HCT116 (cell line): Measurements from ENCODE around the gene FCRLB. TPM values are rescaled to one million over a fixed set of nuclear protein-coding genes. Genes with fewer than 3 reads are reported as not detected.
A peak's percentile ranks its signal among the peaks of the same experiment; 100 is the strongest.

Experiments used
- ATAC-seq: fragments of 200-7000 bp; cut with Tn5 transposase; 2 replicates; pipeline ENCODE4 v1.9.1; 2020; ENCODE audit warnings: mild to moderate bottlenecking, moderate library complexity
- BruUV-seq: library from RNA; stranded (reverse); fragments of 400-500 nt; replicated peaks from 2 replicates; lab custom pipeline; 2021; lab: Mats Ljungman, UMichigan
- CTCF ChIA-PET: fragments of 300-600 bp; sonication (Branson Sonifier 250); formaldehyde crosslinking; loops from one replicate; lab custom pipeline; 2021; ENCODE audit warnings: antibody characterized with exemption; lab: Charles Lee
- POLR2A ChIA-PET: fragments of 300-600, 350-600 bp; sonication (Branson Sonifier 250); formaldehyde crosslinking; loops from one replicate; lab custom pipeline; 2021; ENCODE audit warnings: antibody characterized with exemption; lab: Charles Lee
- RAD21 ChIA-PET, 2 experiments: fragments of 300-600 bp; sonication (Branson Sonifier 250); formaldehyde crosslinking; loops; one replicate each; lab custom pipeline; 2023; ENCODE audit warnings: low total read pairs in 2 of 2; ENCODE audit not compliant: uncharacterized antibody in 2 of 2, unreplicated experiment in 2 of 2, low non-redundant PET in 1 of 2; lab: Charles Lee
- DNase-seq: peaks from one replicate; pipeline ENCODE4 v3.0.0-alpha.2; 2010; ENCODE audit warnings: low read depth, low spot score
- H2AFZ ChIP-seq: fragments of 200-600 bp; shearing (Covaris generic), sonication (generic); 2 replicates; pipeline ENCODE4 v1.6.1; 2017; ENCODE audit warnings: low read depth, mixed run types, mixed read lengths, antibody characterized with exemption, low read length; ENCODE audit not compliant: poor library complexity, severe bottlenecking
- H3K27ac ChIP-seq: 2 replicates; pipeline ENCODE4 v1.5.1; 2012; ENCODE audit warnings: low read depth, low read length
- H3K27me3 ChIP-seq: fragments of 200-600 bp; sonication (generic); 2 replicates; pipeline ENCODE4 v1.6.1; 2016; ENCODE audit warnings: mixed run types, low read length, mixed read lengths; ENCODE audit not compliant: insufficient read depth
- H3K36me3 ChIP-seq, 2 experiments: fragments of 200-500 bp in 1 of 2; fragments of 200-600 bp in 1 of 2; sonication (Bioruptor generic) in 1 of 2; sonication (generic) in 1 of 2; 2 replicates each; pipeline versions ENCODE4 v1.5.1 to v1.6.1; 2014 to 2016; ENCODE audit warnings: low read length in 2 of 2, inconsistent platforms in 1 of 2, mixed read lengths in 1 of 2, mixed run types in 1 of 2; ENCODE audit not compliant: insufficient read depth in 2 of 2, control insufficient read depth in 1 of 2
- H3K4me1 ChIP-seq, 2 experiments: fragments of 200-600 bp in 1 of 2; sonication (generic) in 1 of 2; 2 replicates each; pipeline versions ENCODE4 v1.5.1 to v1.6.1; 2012 to 2017; ENCODE audit warnings: low read length in 2 of 2, inconsistent platforms in 1 of 2, mild to moderate bottlenecking in 1 of 2, mixed read lengths in 1 of 2, mixed run types in 1 of 2, moderate library complexity in 1 of 2; ENCODE audit not compliant: insufficient read depth in 2 of 2, control insufficient read depth in 1 of 2
- H3K4me2 ChIP-seq: fragments of 200-600 bp; sonication (generic); 2 replicates; pipeline ENCODE4 v1.6.1; 2017; ENCODE audit warnings: mixed run types, low read length, mixed read lengths
- H3K4me3 ChIP-seq, 2 experiments: fragments of 200-600 bp in 1 of 2; sonication (generic) in 1 of 2; replicated peaks in 1 of 2; 2 replicates each; pipeline ENCODE4 v1.5.1; 2011 to 2016; ENCODE audit warnings: low read length in 2 of 2, control low read depth in 1 of 2, low read depth in 1 of 2, mild to moderate bottlenecking in 1 of 2, mixed read lengths in 1 of 2, mixed run types in 1 of 2
- H3K79me2 ChIP-seq: fragments of 200-600 bp; sonication (generic); 2 replicates; pipeline ENCODE4 v1.6.1; 2017; ENCODE audit warnings: mild to moderate bottlenecking, mixed run types, low read length, moderate library complexity, mixed read lengths; ENCODE audit not compliant: insufficient read depth
- H3K9ac ChIP-seq: fragments of 200-600 bp; sonication (generic); 2 replicates; pipeline ENCODE4 v1.6.1; 2016; ENCODE audit warnings: low read length, mixed read lengths
- H3K9me2 ChIP-seq: fragments of 200-600 bp; sonication (generic), shearing (Covaris generic); 2 replicates; pipeline ENCODE4 v1.6.1; 2017; ENCODE audit warnings: mixed run types, mild to moderate bottlenecking, moderate library complexity; ENCODE audit not compliant: insufficient read depth
- H3K9me3 ChIP-seq, 2 experiments: fragments of 200-500 bp in 1 of 2; fragments of 200-600 bp in 1 of 2; sonication (Bioruptor generic) in 1 of 2; sonication (generic) in 1 of 2; 2 replicates each; pipeline ENCODE4 v1.6.1; 2014 to 2017; ENCODE audit warnings: low read length in 2 of 2, mixed read lengths in 2 of 2, inconsistent platforms in 1 of 2, low read depth in 1 of 2, mild to moderate bottlenecking in 1 of 2, mixed run types in 1 of 2, moderate library complexity in 1 of 2; ENCODE audit not compliant: control insufficient read depth in 1 of 2, insufficient read depth in 1 of 2
- H4K20me1 ChIP-seq: fragments of 200-600 bp; sonication (generic), shearing (Covaris generic); 2 replicates; pipeline ENCODE4 v1.6.1; 2017; ENCODE audit warnings: mixed run types, mild to moderate bottlenecking, moderate library complexity; ENCODE audit not compliant: insufficient read depth
- ATF3 ChIP-seq: IDR thresholded peaks from 2 replicates; pipeline ENCODE4 v1.6.1; 2012
- CBX3 ChIP-seq: IDR thresholded peaks from 2 replicates; pipeline ENCODE4 v1.6.1; 2012; ENCODE audit warnings: low read depth
- CTCF ChIP-seq, 3 experiments: fragments of 200-600 bp in 1 of 3; sonication (generic) in 1 of 3; IDR thresholded peaks in 2 of 3; conservative IDR thresholded peaks in 1 of 3; 2 replicates each; pipeline ENCODE4 v1.5.1; 2012 to 2017; ENCODE audit warnings: low read depth in 2 of 3, low read length in 2 of 3, antibody characterized with exemption in 1 of 3, borderline replicate concordance in 1 of 3, control low read depth in 1 of 3, mild to moderate bottlenecking in 1 of 3, mixed read lengths in 1 of 3, mixed run types in 1 of 3, moderate library complexity in 1 of 3; ENCODE audit not compliant: insufficient read depth in 1 of 3
- EGR1 ChIP-seq: IDR thresholded peaks from 2 replicates; pipeline ENCODE4 v1.6.1; 2012; ENCODE audit warnings: low read depth
- ELF1 ChIP-seq: IDR thresholded peaks from 2 replicates; pipeline ENCODE4 v1.6.1; 2012; ENCODE audit warnings: low read depth, borderline replicate concordance
- EZH2phosphoT487 ChIP-seq: fragments of 200-600 bp; IDR thresholded peaks from 2 replicates; pipeline ENCODE4 v1.6.1; 2018; ENCODE audit warnings: antibody characterized with exemption, borderline replicate concordance
- FOSL1 ChIP-seq: IDR thresholded peaks from 2 replicates; pipeline ENCODE4 v1.6.1; 2012; ENCODE audit warnings: low read depth
- JUND ChIP-seq: IDR thresholded peaks from 2 replicates; pipeline ENCODE4 v1.6.1; 2012
- MAX ChIP-seq: IDR thresholded peaks from 2 replicates; pipeline ENCODE4 v1.6.1; 2012
- POLR2A ChIP-seq: IDR thresholded peaks from 2 replicates; pipeline ENCODE4 v1.7.0; 2011; ENCODE audit warnings: borderline replicate concordance; ENCODE audit not compliant: insufficient read depth, insufficient read length; ENCODE audit errors: extremely low read depth
- POLR2AphosphoS5 ChIP-seq: IDR thresholded peaks from 2 replicates; pipeline ENCODE4 v1.6.1; 2011; ENCODE audit warnings: mild to moderate bottlenecking, low read depth, low read length, moderate library complexity
- SIN3A ChIP-seq: IDR thresholded peaks from 2 replicates; pipeline ENCODE4 v1.6.1; 2012; ENCODE audit warnings: low read depth
- SP1 ChIP-seq: IDR thresholded peaks from 2 replicates; pipeline ENCODE4 v1.6.1; 2012; ENCODE audit warnings: low read depth
- TCF7L2 ChIP-seq: IDR thresholded peaks from 2 replicates; pipeline ENCODE4 v1.7.0; 2011; ENCODE audit warnings: borderline replicate concordance, inconsistent platforms; ENCODE audit not compliant: insufficient read depth, insufficient read length; ENCODE audit errors: extremely low read depth
- YY1 ChIP-seq: IDR thresholded peaks from 2 replicates; pipeline ENCODE4 v1.6.1; 2011; ENCODE audit warnings: low read length, low read depth, moderate library complexity, mild to moderate bottlenecking; ENCODE audit not compliant: insufficient replicate concordance; ENCODE audit errors: extremely low read depth
- ZBTB33 ChIP-seq: IDR thresholded peaks from 2 replicates; pipeline ENCODE4 v1.6.1; 2011; ENCODE audit warnings: mild to moderate bottlenecking, low read length, moderate library complexity; ENCODE audit not compliant: insufficient replicate concordance; ENCODE audit errors: extremely low read depth
- ZFX ChIP-seq: fragments of 450-650 bp; IDR thresholded peaks from 2 replicates; pipeline ENCODE4 v1.6.1; 2017
- intact Hi-C: fragments of 100-400 bp; cut with micrococcal nuclease; formaldehyde crosslinking; loops from 2 replicates; pipeline ENCODE4 v1.10.0; 2022
- total RNA-seq: library from RNA; stranded (reverse); gene quantifications from one replicate; pipeline ENCODE4 v1.2.1, GENCODE V29; 2021; ENCODE audit not compliant: unreplicated experiment

The FCRLB gene
- total RNA-seq, 1 experiment from 2014 or later = 1.0 TPM

- H3K36me3 ChIP-seq = peaks cover 22 to 30% of the 10 kb centered on the region in 2 experiments
Observed at GRCh38 chr1:161749509-161750407, 28.4 kb downstream of the FCRLB start, which contains the start of gene DUSP12. Gene DUSP12 (plus strand): TSS chr1:161749786. CDS start chr1:161749802, 16 bp downstream.

More at GRCh38 chr1:161749509-161750407, 28.4 kb downstream of the FCRLB start, which contains the start of gene DUSP12:
- H3K4me1 ChIP-seq = peaks cover 8 to 16% of the 10 kb centered on the region in 2 experiments; a peak in 3 of 4 replicates
- intact Hi-C loops = no loop called here
- BruUV-seq = TSS peak; percentile 45
- H3K79me2 ChIP-seq = peaks cover 49% of the 10 kb centered on the region
- H3K9ac ChIP-seq = peak within 1 kb of the TSS; percentile 94
- H3K9me3 ChIP-seq = no peaks in the 10 kb centered on the region
- ChIA-PET CTCF (interaction anchor here (1.2 to 1.8 kb wide), 4 partner anchors 8 to 287 kb away, joined by 5 to 16 read pairs (median 10); no protein-coding TSS in a partner anchor), POLR2A (interaction anchor here (0.6 to 1.3 kb wide), 10 partner anchors 9 to 23 kb away, joined by 3 to 8 read pairs (median 4); no protein-coding TSS in a partner anchor), RAD21 (no interaction called here)
- peak within 1 kb of the TSS; percentile 90 to 92 for H3K4me3 ChIP-seq
- peak within 1 kb of the TSS; percentile 78 for H3K27ac ChIP-seq
- DNase-seq (peak; percentile 90), ATAC-seq (peak; percentile 93)
- H4K20me1 ChIP-seq = no peaks in the 10 kb centered on the region
- peak within 1 kb of the TSS; percentile 84 for H2AFZ ChIP-seq
- H3K9me2 ChIP-seq = no peaks in the 10 kb centered on the region
- no peaks in the 10 kb centered on the region for H3K27me3 ChIP-seq
- TF ChIP-seq JUND (no peak), EZH2phosphoT487 (no peak), EGR1 (peak; percentile 59; the same call in 1 of the 2 replicates), TCF7L2 (peak; percentile 28), SP1 (peak; percentile 31), ATF3 (no peak), POLR2A (peak; percentile 80), ZFX (peak; percentile 91), CBX3 (0 out of 2 replicates have a peak, but pooled peaks have one; percentile 55), SIN3A (peak; percentile 82), FOSL1 (no peak), POLR2AphosphoS5 (peak; percentile 89), MAX (peak; percentile 76), ZBTB33 (no peak), CTCF (IDR thresholded peaks at IDR 0.05 in 2 of 3, conservative IDR thresholded peaks at IDR 0.05 in 1 of 3; ENCODE audit: borderline replicate concordance in 1 of 3, insufficient read depth in 1 of 3, low read depth in 2 of 3, low read length in 2 of 3) (0 out of 6 replicates have a peak, but pooled peaks of 2 of the 3 experiments have one; percentile 1 to 10), ELF1 (no peak; the same call in 1 of the 2 replicates), YY1 (peak; percentile 98)
- H3K4me2 ChIP-seq = peak within 1 kb of the TSS; percentile 87
